ENCODE measurements around the gene S1PR1. TPM values are rescaled to one million over a fixed set of nuclear protein-coding genes. Genes with fewer than 3 reads are reported as not detected.
"Not testable (repeated sequence)": the region's sequence is repeated elsewhere in the genome, so short reads cannot be mapped to it uniquely, and the experiment has no call there.

Gene S1PR1
- total RNA-seq, 1 donor from 2014 or later = 64.7 TPM

GRCh38 chr1:101217148-101217547, 19.7 kb upstream of the S1PR1 start:
- ATAC-seq (no peak), DNase-seq (ENCODE audit: low spot score) (no peak)
- intact Hi-C loops (cut with DNase I) = no loop called here

- DNase-seq (ENCODE audit: low spot score); ATAC-seq; intact Hi-C loops (cut with DNase I): not testable (repeated sequence)
Measured at GRCh38 chr1:101218968-101219367, 17.9 kb upstream of the S1PR1 start.

GRCh38 chr1:101219924-101220870, 16.6 kb upstream of the S1PR1 start:
- no peak for ATAC-seq
- intact Hi-C loops (cut with DNase I) = no loop called here

GRCh38 chr1:101220906-101221305, 15.9 kb upstream of the S1PR1 start:
- DNase-seq (ENCODE audit: low spot score) = no peak
- intact Hi-C loops (cut with DNase I) = no loop called here
- ATAC-seq = no peak

More at GRCh38 chr1:101219924-101220870, 16.6 kb upstream of the S1PR1 start:
- DNase-seq (ENCODE audit: low spot score) = no peak

GRCh38 chr1:101221945-101222429, 14.8 kb upstream of the S1PR1 start:
- DNase-seq (ENCODE audit: low spot score) (no peak), ATAC-seq (no peak)
- intact Hi-C loops (cut with DNase I) = no loop called here

- intact Hi-C loops (cut with DNase I) = no loop called here
- DNase-seq (ENCODE audit: low spot score) = no peak
- ATAC-seq = no peak
Measured at GRCh38 chr1:101227837-101228236, 9.0 kb upstream of the S1PR1 start.

GRCh38 chr1:101228424-101229134, 8.2 kb upstream of the S1PR1 start:
- no peak for ATAC-seq
- DNase-seq (ENCODE audit: low spot score) = no peak
- intact Hi-C loops (cut with DNase I) = no loop called here

- intact Hi-C loops (cut with DNase I); DNase-seq (ENCODE audit: low spot score); ATAC-seq: not testable (repeated sequence)
Measured at GRCh38 chr1:101232182-101232581, 4.6 kb upstream of the S1PR1 start.

GRCh38 chr1:101233495-101233894, 3.3 kb upstream of the S1PR1 start:
- DNase-seq (ENCODE audit: low spot score) (no peak), ATAC-seq (no peak)
- intact Hi-C loops (cut with DNase I) = no loop called here

- DNase-seq (ENCODE audit: low spot score) = no peak
- intact Hi-C loops (cut with DNase I) = no loop called here
- ATAC-seq = no peak
Measured at GRCh38 chr1:101235216-101235695, 1.6 kb upstream of the S1PR1 start.

GRCh38 chr1:101235696-101236515, 913 bp upstream of the S1PR1 start:
- peak; percentile 62 for DNase-seq (ENCODE audit: low spot score)
- intact Hi-C loops (cut with DNase I) = no loop called here

GRCh38 chr1:101237229-101237837, 514 bp downstream of the S1PR1 start:
- no peak for DNase-seq (ENCODE audit: low spot score)
- intact Hi-C loops (cut with DNase I) = no loop called here

More at GRCh38 chr1:101235696-101236515, 913 bp upstream of the S1PR1 start:
- peak; percentile 69 for ATAC-seq

GRCh38 chr1:101238031-101238628, 1.3 kb downstream of the S1PR1 start:
- intact Hi-C loops (cut with DNase I) = loop anchor here (2.0 kb wide), 1 partner anchor 63 kb away; no protein-coding TSS in a partner anchor
- no peak for DNase-seq (ENCODE audit: low spot score)
- ATAC-seq = no peak

More at GRCh38 chr1:101237229-101237837, 514 bp downstream of the S1PR1 start:
- peak; percentile 29 for ATAC-seq

GRCh38 chr1:101238681-101239094, 1.9 kb downstream of the S1PR1 start:
- DNase-seq (ENCODE audit: low spot score) = peak; percentile 91
- intact Hi-C loops (cut with DNase I) = loop anchor here (2.0 kb wide), 1 partner anchor 64 kb away; no protein-coding TSS in a partner anchor

GRCh38 chr1:101239095-101240040, 2.5 kb downstream of the S1PR1 start:
- DNase-seq (ENCODE audit: low spot score) = no peak
- intact Hi-C loops (cut with DNase I) = loop anchor here (2.0 kb wide), 1 partner anchor 65 kb away; no protein-coding TSS in a partner anchor
- ATAC-seq = no peak

More at GRCh38 chr1:101238681-101239094, 1.9 kb downstream of the S1PR1 start:
- ATAC-seq = peak; percentile 74

GRCh38 chr1:101240041-101240430, 3.2 kb downstream of the S1PR1 start:
- DNase-seq (ENCODE audit: low spot score) (no peak), ATAC-seq (no peak)
- intact Hi-C loops (cut with DNase I) = no loop called here
